HG03457 (cell line): Measurements from ENCODE around the gene TOR2A.
A peak's percentile ranks its signal among the peaks of the same experiment; 100 is the strongest.
"Not testable (repeated sequence)": the region's sequence is repeated elsewhere in the genome, so short reads cannot be mapped to it uniquely, and the experiment has no call there.

Experiments
- ATAC-seq: cut with Tn5 transposase; IDR thresholded peaks from one replicate; pipeline ENCODE4 v1.9.1; 2021; ENCODE audit warnings: moderate number of reproducible peaks; ENCODE audit not compliant: unreplicated experiment

The TOR2A gene

DNA sequence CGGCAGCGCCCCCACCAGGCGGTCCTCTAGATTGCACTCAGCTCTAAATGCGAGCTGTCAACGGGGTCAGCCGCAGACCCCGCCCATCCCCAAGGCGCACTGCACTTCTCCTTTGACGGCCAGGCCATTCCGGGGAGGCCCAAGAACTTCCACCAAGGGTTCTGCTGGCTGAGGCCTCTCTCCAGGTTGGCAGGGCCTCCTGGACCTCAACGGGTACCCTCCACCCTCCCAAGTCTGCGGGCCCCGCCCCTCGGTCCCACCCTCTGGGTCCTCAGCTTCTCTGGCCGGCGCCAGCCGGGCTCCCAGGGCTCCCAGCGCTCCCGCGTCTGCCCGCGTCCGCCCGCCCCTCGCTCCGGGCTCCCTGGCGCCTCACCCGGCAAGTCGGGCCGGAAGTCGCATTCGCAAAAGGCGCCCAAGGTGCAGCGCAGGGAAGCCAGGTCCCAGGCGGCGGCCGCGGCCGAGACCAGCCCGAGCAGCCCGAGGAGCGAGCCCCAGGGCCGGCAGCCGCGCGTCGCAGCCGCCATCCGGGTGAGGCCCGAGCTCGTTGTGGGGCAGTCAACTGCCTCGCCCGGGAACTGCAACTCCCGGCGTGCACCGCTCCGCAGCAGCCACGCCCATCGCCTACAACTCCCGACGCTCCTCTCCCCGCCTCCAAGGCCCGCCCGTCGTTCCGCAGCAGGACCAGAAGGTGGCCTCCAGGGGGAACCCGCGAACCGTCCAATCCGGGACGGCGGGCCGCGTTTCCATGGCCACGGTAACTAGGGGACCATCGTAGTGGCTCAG lies at the start of gene TOR2A:
TSS of gene TOR2A (minus strand) at position 548 of the 783 bp plus-strand sequence. CDS start at position 524, 24 bp downstream.
- peak; percentile 74 for ATAC-seq

- ATAC-seq, result no peak
Measured at GRCh38 chr9:127783111-127784008, 48.3 kb upstream of the TOR2A start.

DNA sequence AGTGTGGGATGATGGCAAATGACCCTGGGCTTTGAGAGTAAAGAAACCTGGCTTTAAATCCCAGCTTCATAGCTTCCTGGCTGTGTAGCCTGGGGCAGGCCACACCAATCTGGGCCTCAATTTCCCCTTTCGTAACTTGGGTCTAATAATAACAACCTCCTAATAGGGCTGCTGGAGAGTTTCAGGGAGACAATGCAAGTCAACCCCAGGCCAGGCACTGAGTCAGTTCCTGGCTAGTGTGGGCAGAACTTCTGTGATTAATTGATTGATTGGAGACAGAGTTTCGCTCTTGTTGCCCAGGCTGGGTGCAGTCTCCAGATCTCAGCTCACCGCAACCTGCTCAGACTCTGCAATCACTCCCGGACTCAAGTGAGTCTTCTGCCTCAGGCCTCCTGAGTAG lies 46.7 kb upstream of the TOR2A start:
- ATAC-seq, result no peak

- ATAC-seq, result not testable (repeated sequence)
Measured at GRCh38 chr9:127780909-127781308, 45.8 kb upstream of the TOR2A start.

- ATAC-seq, result no peak
Measured at GRCh38 chr9:127780126-127780885, 45.2 kb upstream of the TOR2A start.

GRCh38 chr9:127779136-127779981 lies 44.3 kb upstream of the TOR2A start:
- ATAC-seq, result no peak

DNA sequence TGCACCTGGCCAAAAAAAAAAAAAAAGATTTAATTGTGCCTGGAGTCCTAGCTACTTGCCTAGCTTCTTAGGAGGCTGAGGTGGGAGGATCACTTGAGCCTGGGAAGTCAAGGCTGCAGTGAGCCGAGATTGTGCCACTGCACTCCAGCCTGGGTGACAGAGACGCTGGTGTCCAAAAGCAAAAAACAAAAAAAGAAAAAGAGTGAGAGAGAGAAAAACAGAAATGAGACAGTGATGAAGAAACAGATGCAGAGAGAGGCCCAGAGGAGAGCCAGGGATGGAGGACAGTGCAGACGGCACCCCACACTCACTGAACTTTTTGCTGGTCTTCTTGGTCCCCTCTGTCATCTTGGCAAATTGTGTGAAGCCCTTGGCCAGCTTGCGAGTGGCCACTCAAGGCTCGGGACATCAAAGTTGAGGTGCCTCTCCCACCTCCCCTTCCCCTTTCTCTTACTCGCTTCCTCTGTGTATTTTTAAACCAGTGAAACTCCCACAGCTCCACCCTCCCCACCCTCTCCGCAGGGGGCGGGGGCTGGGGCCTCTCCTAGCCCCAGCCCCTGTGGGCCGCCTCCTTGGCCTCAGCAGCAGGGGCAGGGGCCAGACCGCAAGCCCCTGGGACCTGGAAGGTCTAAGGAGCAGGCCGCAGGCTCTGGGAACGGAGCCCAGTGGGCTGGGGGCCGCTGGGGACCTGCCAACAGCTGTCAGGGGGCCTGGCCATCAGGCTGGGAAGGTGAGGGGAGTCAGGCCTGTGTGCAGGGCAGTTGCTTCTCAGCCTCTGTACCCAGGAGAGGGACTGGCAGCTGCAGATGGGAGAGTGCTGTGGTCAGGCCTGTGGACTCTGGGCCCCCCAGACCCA lies 43.4 kb upstream of the TOR2A start, which contains the start of gene SH2D3C:
TSS of gene SH2D3C (minus strand) at position 387 of the 856 bp plus-strand sequence. CDS start at position 348, 39 bp downstream.
- no peak for ATAC-seq

- ATAC-seq, result no peak
Measured at GRCh38 chr9:127777368-127777980, 42.4 kb upstream of the TOR2A start.

DNA sequence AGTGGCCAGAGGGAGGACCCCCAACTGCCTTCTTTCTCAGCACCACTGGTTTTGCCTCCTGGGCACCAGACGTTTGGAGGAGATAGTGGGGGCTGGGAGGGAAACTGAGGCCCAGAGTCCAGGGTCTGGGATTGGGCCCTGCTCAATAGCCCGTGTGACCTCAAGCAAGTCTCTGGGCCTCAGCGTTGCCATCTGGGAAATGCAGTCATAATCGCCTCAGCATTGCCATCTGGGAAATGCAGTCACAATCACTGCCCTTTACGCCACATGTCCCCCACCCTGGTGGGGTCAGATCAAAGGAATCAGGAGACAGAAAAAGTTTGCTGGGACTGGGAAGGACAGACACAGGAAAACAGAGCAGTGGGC lies 41.8 kb upstream of the TOR2A start:
- ATAC-seq, result no peak

DNA sequence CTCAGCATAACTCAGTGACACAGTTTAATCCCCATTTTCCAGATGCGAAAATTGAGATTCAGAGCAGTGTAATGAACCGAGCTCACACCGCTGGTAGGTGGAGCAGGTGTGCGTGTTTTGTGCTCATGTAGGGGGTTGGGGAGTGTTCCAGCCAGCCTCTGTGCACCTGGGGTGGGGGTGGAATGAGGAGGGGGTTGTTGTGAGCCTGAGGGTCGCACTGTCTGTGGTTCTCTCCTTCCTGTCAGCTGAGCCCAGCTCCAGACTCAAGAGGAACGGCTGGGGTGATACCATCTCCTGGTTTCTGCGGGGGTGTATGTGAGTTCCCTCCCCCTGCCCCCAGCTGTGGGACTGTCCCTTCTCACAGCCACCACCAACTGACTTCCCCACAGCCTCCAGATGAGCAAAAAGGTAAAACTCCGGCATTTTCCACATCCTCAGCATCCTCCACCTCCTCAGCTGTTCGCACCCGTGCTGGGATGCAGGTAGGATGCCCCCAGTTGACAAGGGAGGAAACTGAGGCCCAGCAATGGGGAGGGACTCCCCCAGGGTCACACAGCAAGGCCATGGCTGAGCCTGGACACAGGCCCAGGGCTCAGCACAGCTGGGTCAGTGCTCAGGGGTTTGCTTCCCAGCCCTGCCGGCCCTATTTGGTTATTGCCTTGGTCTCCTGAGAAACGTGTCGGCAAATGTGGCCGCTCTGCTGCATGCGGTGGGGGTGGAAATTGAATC lies 41.3 kb upstream of the TOR2A start:
- no peak for ATAC-seq

DNA sequence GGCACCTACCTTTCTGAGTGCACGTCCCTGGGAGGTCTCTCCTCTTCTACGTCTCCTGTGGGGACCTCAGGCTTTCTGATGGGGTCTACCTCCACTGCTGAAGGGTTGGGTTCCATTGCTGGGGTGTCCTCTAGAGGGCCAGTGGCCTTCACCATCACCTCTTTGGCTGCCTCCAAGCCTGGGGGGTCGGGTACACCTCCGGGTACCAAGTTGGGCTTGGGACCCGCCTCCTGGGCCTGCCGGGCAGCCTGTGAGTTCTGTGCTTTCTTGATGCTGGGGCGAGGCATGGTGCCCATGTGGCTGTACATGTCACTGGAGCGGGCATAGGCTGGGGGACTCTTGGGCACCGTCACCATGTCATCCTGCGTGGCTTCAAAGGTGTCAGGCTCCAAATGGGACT lies 38.9 kb upstream of the TOR2A start:
- ATAC-seq, result no peak

GRCh38 chr9:127773272-127773671 lies 38.2 kb upstream of the TOR2A start:
- no peak for ATAC-seq

DNA sequence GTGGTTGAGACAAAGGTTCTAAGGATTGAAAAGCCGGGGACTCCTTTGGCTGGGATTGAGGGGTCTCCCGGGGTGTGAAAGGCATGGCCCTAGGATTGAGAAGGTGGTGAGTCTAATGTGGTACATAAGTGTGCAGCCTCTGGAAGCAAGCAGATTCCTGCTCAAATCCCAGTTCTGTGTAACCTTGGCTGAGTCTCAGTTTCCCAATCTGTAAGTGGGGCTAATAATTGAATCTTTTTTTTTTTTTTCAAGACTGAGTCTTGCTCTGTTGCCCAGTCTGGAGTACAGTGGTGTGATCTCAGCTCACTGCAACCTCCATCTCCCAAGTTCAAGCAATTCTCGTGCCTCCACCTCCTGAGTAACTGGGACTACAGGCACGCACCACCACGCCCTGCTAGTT lies 37.5 kb upstream of the TOR2A start:
- ATAC-seq, result no peak

DNA sequence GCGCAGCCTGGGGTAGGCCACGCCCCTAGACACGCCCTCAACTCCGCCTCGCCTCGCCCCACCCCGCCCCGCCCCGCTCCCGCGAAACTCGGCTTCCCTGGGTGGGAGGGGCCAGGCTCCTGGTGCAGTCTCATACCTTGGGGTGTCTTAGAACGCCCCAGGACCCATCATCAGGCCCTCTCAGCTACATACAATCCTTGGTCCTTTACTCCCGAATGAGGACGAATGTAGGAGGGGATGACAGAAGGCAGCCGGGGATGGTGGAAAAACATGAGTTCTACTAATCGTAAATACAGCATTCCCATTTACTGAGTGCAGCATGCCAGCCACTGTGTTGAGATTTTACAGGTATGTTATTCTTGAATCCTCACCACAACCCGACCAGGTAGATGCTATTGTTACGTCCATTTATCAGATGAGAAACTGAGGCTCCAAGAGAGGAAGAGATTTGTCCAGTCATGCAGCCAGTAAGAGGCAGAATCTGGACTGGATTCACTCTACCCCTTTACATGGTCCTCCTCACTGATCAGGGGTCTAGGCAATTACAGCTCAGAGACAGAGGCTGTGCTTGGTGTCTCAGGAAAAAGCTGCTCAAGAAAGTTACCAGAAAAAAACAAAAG lies 36.6 kb upstream of the TOR2A start:
- ATAC-seq, result no peak

GRCh38 chr9:127770905-127771569 lies 35.9 kb upstream of the TOR2A start:
- ATAC-seq, result peak; percentile 79

- ATAC-seq, result no peak
Measured at GRCh38 chr9:127770583-127770904, 35.5 kb upstream of the TOR2A start.

- ATAC-seq, result no peak
Measured at GRCh38 chr9:127769929-127770582, 35.0 kb upstream of the TOR2A start.
